ENCODE results near the gene SPRED2.

- TF ChIP-seq ARNTL (CRISPR knock-in tag; IDR thresholded peaks at IDR 0.05; ENCODE audit: borderline replicate concordance, low read depth) (no peak), OSR1 (CRISPR knock-in tag; IDR thresholded peaks at IDR 0.05) (no peak), TCF4 (CRISPR knock-in tag; IDR thresholded peaks at IDR 0.05; ENCODE audit: borderline replicate concordance) (peak; percentile 24; the same call in 1 of the 2 replicates), BACH2 (CRISPR knock-in tag; IDR thresholded peaks at IDR 0.05; ENCODE audit: borderline replicate concordance) (no peak), PATZ1 (CRISPR knock-in tag; IDR thresholded peaks at IDR 0.05; ENCODE audit: borderline replicate concordance) (no peak), ZFP3 (CRISPR knock-in tag; IDR thresholded peaks at IDR 0.05) (no peak)
Measured at GRCh38 chr2:65261676-65262075, 170.7 kb downstream of the SPRED2 start.

Measured in SK-N-SH treated with all-trans-retinoic acid at 6 μM for 48 hours (cell line).